ENCODE results near the gene NEUROD1.

GRCh38 chr2:181685150-181685688 lies 4.9 kb upstream of the NEUROD1 start:
- TF ChIP-seq POLR2A (IDR thresholded peaks at IDR 0.05; ENCODE audit: low read length) (no peak), GATA1 (IDR thresholded peaks at IDR 0.05; ENCODE audit: low read depth, low read length) (no peak)
